SU-DHL-6 (cell line): ENCODE measurements around the gene STAP1.

Experiments used
- H2AFZ ChIP-seq: fragments of 200-600 bp; sonication (generic); 2 replicates; pipeline ENCODE4 v1.6.1; 2014; ENCODE audit warnings: low read depth, mild to moderate bottlenecking, moderate library complexity, mixed read lengths, antibody characterized with exemption, low read length; ENCODE audit not compliant: severe bottlenecking
- H3F3A ChIP-seq: fragments of 200-600 bp; shearing (Covaris generic); 2 replicates; pipeline ENCODE4 v1.6.0; 2016; ENCODE audit warnings: antibody characterized with exemption, mild to moderate bottlenecking; ENCODE audit not compliant: insufficient read depth
- H3K27ac ChIP-seq: fragments of 200-600 bp; sonication (generic); 2 replicates; pipeline ENCODE4 v1.5.1; 2016; ENCODE audit warnings: low read depth, mild to moderate bottlenecking, low read length, moderate library complexity, mixed read lengths
- H3K27me3 ChIP-seq: fragments of 200-600 bp; sonication (generic), shearing (Covaris generic); 2 replicates; pipeline ENCODE4 v1.6.0; 2014; ENCODE audit warnings: mild to moderate bottlenecking, low read length
- H3K36me3 ChIP-seq: fragments of 200-600 bp; sonication (generic); 2 replicates; pipeline ENCODE4 v1.6.1; 2014; ENCODE audit warnings: mild to moderate bottlenecking, low read length, mixed read lengths
- H3K4me2 ChIP-seq: fragments of 300-600, 200-600 bp; shearing (Covaris generic), sonication (generic); 2 replicates; pipeline ENCODE4 v1.6.0; 2014; ENCODE audit warnings: low read length, low read depth, mild to moderate bottlenecking; ENCODE audit not compliant: poor library complexity, severe bottlenecking
- H3K4me3 ChIP-seq: fragments of 200-600 bp; sonication (generic); 2 replicates; pipeline ENCODE4 v1.5.1; 2014; ENCODE audit warnings: antibody characterized with exemption, low read length, mild to moderate bottlenecking, mixed read lengths; ENCODE audit not compliant: insufficient read depth, poor library complexity, severe bottlenecking
- H3K79me2 ChIP-seq: fragments of 200-600 bp; sonication (generic); 2 replicates; pipeline ENCODE4 v1.6.1; 2014; ENCODE audit warnings: mild to moderate bottlenecking, low read length, moderate library complexity; ENCODE audit not compliant: insufficient read depth
- H3K9ac ChIP-seq: fragments of 200-600 bp; sonication (generic); 2 replicates; pipeline ENCODE4 v1.7.0; 2014; ENCODE audit warnings: mild to moderate bottlenecking, low read length
- H3K9me2 ChIP-seq: fragments of 200-600 bp; sonication (generic); replicated peaks from 2 replicates; pipeline ENCODE4 v1.6.1; 2014; ENCODE audit warnings: low read length; ENCODE audit not compliant: insufficient read depth
- H3K9me3 ChIP-seq: fragments of 200-600 bp; sonication (generic); 2 replicates; pipeline ENCODE4 v1.6.1; 2014; ENCODE audit warnings: low read length, mixed read lengths; ENCODE audit not compliant: insufficient read depth
- H4K20me1 ChIP-seq: fragments of 200-600 bp; sonication (generic); 2 replicates; pipeline ENCODE4 v1.6.1; 2014; ENCODE audit warnings: low read depth, mild to moderate bottlenecking, antibody characterized with exemption, low read length, moderate library complexity, mixed read lengths
- CTCF ChIP-seq: fragments of 200-600 bp; sonication (generic); IDR thresholded peaks from one replicate; pipeline ENCODE4 v1.5.1; 2017; ENCODE audit warnings: antibody characterized with exemption, mild to moderate bottlenecking, low read length, moderate library complexity; ENCODE audit not compliant: insufficient read depth, poor library complexity, severe bottlenecking
- EZH2phosphoT487 ChIP-seq: fragments of 200-600 bp; sonication (generic), shearing (Covaris generic); conservative IDR thresholded peaks from 2 replicates; pipeline ENCODE4 v1.6.1; 2018; ENCODE audit warnings: mild to moderate bottlenecking, antibody characterized with exemption, low read length, moderate library complexity, mixed read lengths

The STAP1 gene

GRCh38 chr4:67576538-67576937 lies 18.0 kb downstream of the STAP1 start:
- Histone ChIP-seq H3K9me2 (no peaks in the 10 kb centered on the region), H3K27ac (peak overlapping the region; percentile 95), H3K4me3 (no peak overlapping the region), H3K36me3 (peaks cover 12% of the 10 kb centered on the region; the same call in 1 of the 2 replicates), H3K79me2 (no peaks in the 10 kb centered on the region; the same call in 1 of the 2 replicates), H3K4me2 (peak overlapping the region; percentile 90), H2AFZ (no peak overlapping the region), H3K9me3 (no peaks in the 10 kb centered on the region), H3K9ac (peak overlapping the region; percentile 43; the same call in 1 of the 2 replicates), H3K27me3 (no peaks in the 10 kb centered on the region), H3F3A (peaks cover 27% of the 10 kb centered on the region), H4K20me1 (no peaks in the 10 kb centered on the region)
- no peak for TF ChIP-seq EZH2phosphoT487
- no peak for TF ChIP-seq CTCF

- Histone ChIP-seq H3K4me3 (no peak overlapping the region), H3K27me3 (no peaks in the 10 kb centered on the region), H3K27ac (no peak overlapping the region), H3K79me2 (no peaks in the 10 kb centered on the region), H3K9me3 (no peaks in the 10 kb centered on the region), H3K9me2 (no peaks in the 10 kb centered on the region), H4K20me1 (no peaks in the 10 kb centered on the region), H3F3A (peaks cover 3% of the 10 kb centered on the region), H3K36me3 (peaks cover 16% of the 10 kb centered on the region; the same call in 1 of the 2 replicates), H3K4me2 (no peak overlapping the region), H2AFZ (no peak overlapping the region), H3K9ac (no peak overlapping the region)
- TF ChIP-seq CTCF = no peak
- no peak for TF ChIP-seq EZH2phosphoT487
Observed at GRCh38 chr4:67580577-67580976, 22.1 kb downstream of the STAP1 start.

GRCh38 chr4:67581208-67581857 lies 22.8 kb downstream of the STAP1 start:
- H3K36me3 ChIP-seq = peaks cover 10% of the 10 kb centered on the region; the same call in 1 of the 2 replicates
- no peaks in the 10 kb centered on the region for H3K27me3 ChIP-seq
- no peak overlapping the region for H3K9ac ChIP-seq
- no peaks in the 10 kb centered on the region for H3F3A ChIP-seq
- no peaks in the 10 kb centered on the region for H4K20me1 ChIP-seq
- H3K27ac ChIP-seq = no peak overlapping the region
- no peaks in the 10 kb centered on the region for H3K9me2 ChIP-seq
- H3K4me2 ChIP-seq = no peak overlapping the region
- H3K4me3 ChIP-seq = no peak overlapping the region
- no peaks in the 10 kb centered on the region for H3K9me3 ChIP-seq
- TF ChIP-seq EZH2phosphoT487 = no peak
- TF ChIP-seq CTCF = no peak
- H3K79me2 ChIP-seq = no peaks in the 10 kb centered on the region
- H2AFZ ChIP-seq = no peak overlapping the region
